ENCODE measurements around the gene PPP3CA.

DNA sequence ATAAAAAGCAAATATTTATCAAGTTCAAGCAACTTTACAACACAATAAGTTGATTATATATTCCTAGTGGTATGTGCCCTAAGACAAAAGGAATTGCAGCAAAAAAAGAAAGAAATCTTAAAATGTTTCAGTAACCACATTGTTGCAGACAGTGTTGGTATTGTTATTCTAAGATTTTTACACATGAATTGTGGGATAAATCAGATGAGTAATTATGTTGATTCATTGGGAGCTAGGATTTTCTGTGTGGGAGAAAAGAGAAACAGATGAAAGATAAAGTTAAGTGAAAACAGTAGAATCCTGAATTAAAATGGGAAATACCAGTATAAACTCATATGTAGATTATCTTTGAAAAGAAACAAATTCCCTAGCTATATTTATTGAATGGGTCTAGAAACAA lies 362.4 kb downstream of the PPP3CA start:
- TF ChIP-seq, protein P1, sequence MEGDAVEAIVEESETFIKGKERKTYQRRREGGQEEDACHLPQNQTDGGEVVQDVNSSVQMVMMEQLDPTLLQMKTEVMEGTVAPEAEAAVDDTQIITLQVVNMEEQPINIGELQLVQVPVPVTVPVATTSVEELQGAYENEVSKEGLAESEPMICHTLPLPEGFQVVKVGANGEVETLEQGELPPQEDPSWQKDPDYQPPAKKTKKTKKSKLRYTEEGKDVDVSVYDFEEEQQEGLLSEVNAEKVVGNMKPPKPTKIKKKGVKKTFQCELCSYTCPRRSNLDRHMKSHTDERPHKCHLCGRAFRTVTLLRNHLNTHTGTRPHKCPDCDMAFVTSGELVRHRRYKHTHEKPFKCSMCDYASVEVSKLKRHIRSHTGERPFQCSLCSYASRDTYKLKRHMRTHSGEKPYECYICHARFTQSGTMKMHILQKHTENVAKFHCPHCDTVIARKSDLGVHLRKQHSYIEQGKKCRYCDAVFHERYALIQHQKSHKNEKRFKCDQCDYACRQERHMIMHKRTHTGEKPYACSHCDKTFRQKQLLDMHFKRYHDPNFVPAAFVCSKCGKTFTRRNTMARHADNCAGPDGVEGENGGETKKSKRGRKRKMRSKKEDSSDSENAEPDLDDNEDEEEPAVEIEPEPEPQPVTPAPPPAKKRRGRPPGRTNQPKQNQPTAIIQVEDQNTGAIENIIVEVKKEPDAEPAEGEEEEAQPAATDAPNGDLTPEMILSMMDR (IDR thresholded peaks at IDR 0.05): no peak
- TF ChIP-seq POLR2A (IDR thresholded peaks at IDR 0.05) (no peak), EP300 (IDR thresholded peaks at IDR 0.05) (no peak)
